Lung microvascular endothelial cell (primary cell): ENCODE measurements around the gene PDE4DIP. TPM values are rescaled to one million over a fixed set of nuclear protein-coding genes. Genes with fewer than 3 reads are reported as not detected.
"Not testable (repeated sequence)": the region's sequence is repeated elsewhere in the genome, so short reads cannot be mapped to it uniquely, and the experiment has no call there.

Experiments
- DNase-seq, 2 donors: peaks; one replicate each; pipeline versions ENCODE4 v3.0.0 to v3.0.0-alpha.2; 2010; ENCODE audit warnings: low read depth in 2 of 2
- total RNA-seq: library from RNA; depleted of rRNA; stranded (reverse); fragments of >200 nt; gene quantifications from 2 replicates; pipeline ENCODE4 v1.2.1, GENCODE V29; 2014

PDE4DIP gene
- total RNA-seq, 1 donor from 2014 or later: 3.4 TPM

GRCh38 chr1:148969126-148969525 is 124.9 kb downstream of the PDE4DIP start:
- not testable (repeated sequence) for DNase-seq

- DNase-seq: peak; percentile 25 to 67
These were observed 131.2 kb downstream of the PDE4DIP start for GRCh38 chr1:148975453-148975852.

- peak; percentile 38 to 54 for DNase-seq
These were observed 131.8 kb downstream of the PDE4DIP start for GRCh38 chr1:148975866-148976537.

GRCh38 chr1:148977785-148978184 is 133.6 kb downstream of the PDE4DIP start:
- peak in 1 of 2 donors; percentile 21 for DNase-seq

GRCh38 chr1:148989378-148989777 is 145.2 kb downstream of the PDE4DIP start:
- peak; percentile 19 to 63 for DNase-seq

- not testable (repeated sequence) for DNase-seq
These were observed 146.1 kb downstream of the PDE4DIP start for GRCh38 chr1:148990233-148990788.

- DNase-seq: not testable (repeated sequence)
These were observed 147.6 kb downstream of the PDE4DIP start for GRCh38 chr1:148991818-148992217.

- not testable (repeated sequence) for DNase-seq
These were observed 148.1 kb downstream of the PDE4DIP start for GRCh38 chr1:148992364-148992763.

GRCh38 chr1:148996449-148997224 is 152.4 kb downstream of the PDE4DIP start:
- DNase-seq: peak in 1 of 2 donors; percentile 6

- not testable (repeated sequence) for DNase-seq
These were observed 153.2 kb downstream of the PDE4DIP start for GRCh38 chr1:148997405-148997804.

GRCh38 chr1:149002664-149003063 is 158.4 kb downstream of the PDE4DIP start:
- not testable (repeated sequence) for DNase-seq

- not testable (repeated sequence) for DNase-seq
These were observed 164.1 kb downstream of the PDE4DIP start for GRCh38 chr1:149008326-149008725.

GRCh38 chr1:149008769-149009168 is 164.5 kb downstream of the PDE4DIP start:
- not testable (repeated sequence) for DNase-seq

GRCh38 chr1:149009761-149010160 is 165.5 kb downstream of the PDE4DIP start:
- not testable (repeated sequence) for DNase-seq

- DNase-seq: not testable (repeated sequence)
These were observed 168.4 kb downstream of the PDE4DIP start for GRCh38 chr1:149012599-149012998.

- DNase-seq: not testable (repeated sequence)
These were observed 169.3 kb downstream of the PDE4DIP start for GRCh38 chr1:149013513-149013912.

GRCh38 chr1:149015522-149015921 is 171.3 kb downstream of the PDE4DIP start:
- not testable (repeated sequence) for DNase-seq

- not testable (repeated sequence) for DNase-seq
These were observed 172.4 kb downstream of the PDE4DIP start for GRCh38 chr1:149016626-149017025.

- DNase-seq: not testable (repeated sequence)
These were observed 174.3 kb downstream of the PDE4DIP start for GRCh38 chr1:149018577-149018976.

GRCh38 chr1:149024327-149024726 is 180.1 kb downstream of the PDE4DIP start:
- not testable (repeated sequence) for DNase-seq

GRCh38 chr1:149033916-149034315 is 189.7 kb downstream of the PDE4DIP start:
- DNase-seq: not testable (repeated sequence)

- DNase-seq: not testable (repeated sequence)
These were observed 198.8 kb downstream of the PDE4DIP start for GRCh38 chr1:149043056-149043455.
